Chondrocyte (in vitro differentiated cells): Measurements from ENCODE around the gene PDZK1. TPM values are rescaled to one million over a fixed set of nuclear protein-coding genes. Genes with fewer than 3 reads are reported as not detected.
A peak's percentile ranks its signal among the peaks of the same experiment; 100 is the strongest.

ENCODE experiments used
- DNase-seq: peaks from one replicate; pipeline ENCODE4 v3.0.0; 2021; ENCODE audit warnings: mixed read lengths, low spot score
- H3K27ac Mint-ChIP-seq: one replicate; pipeline ENCODE4 v1.8.0; 2021; ENCODE audit warnings: mild to moderate bottlenecking, moderate library complexity, mixed read lengths; ENCODE audit not compliant: unreplicated experiment
- H3K27me3 Mint-ChIP-seq: 2 replicates; pipeline ENCODE4 v1.8.0; 2021; ENCODE audit warnings: low read depth, mixed read lengths
- H3K36me3 Mint-ChIP-seq: 2 replicates; pipeline ENCODE4 v1.8.0; 2021; ENCODE audit warnings: low read depth, mixed read lengths
- H3K4me1 Mint-ChIP-seq: 2 replicates; pipeline ENCODE4 v1.8.0; 2021; ENCODE audit warnings: low read depth, mild to moderate bottlenecking, mixed read lengths
- H3K4me3 Mint-ChIP-seq: one replicate; pipeline ENCODE4 v1.8.0; 2021; ENCODE audit warnings: mild to moderate bottlenecking, moderate library complexity, mixed read lengths; ENCODE audit not compliant: unreplicated experiment
- H3K9me3 Mint-ChIP-seq: 2 replicates; pipeline ENCODE4 v1.8.0; 2021; ENCODE audit warnings: low read depth, mixed read lengths
- CTCF ChIP-seq: fragments of 200-600 bp; sonication (generic); IDR thresholded peaks from 2 replicates; pipeline ENCODE4 v1.5.0; 2021; ENCODE audit warnings: antibody characterized with exemption, mild to moderate bottlenecking, moderate library complexity
- total RNA-seq: library from RNA; stranded (reverse); gene quantifications from 3 replicates; pipeline ENCODE4 v1.2.1, GENCODE V29; 2021

Gene PDZK1
- total RNA-seq, 1 donor from 2014 or later = 0.50 TPM

- Mint-ChIP-seq H3K36me3 (peaks cover 2% of the 10 kb centered on the region), H3K4me3 (no peak overlapping the region), H3K27ac (no peak overlapping the region), H3K27me3 (no peaks in the 10 kb centered on the region), H3K9me3 (peaks cover 3% of the 10 kb centered on the region), H3K4me1 (peaks cover 19% of the 10 kb centered on the region)
- TF ChIP-seq CTCF = no peak
- DNase-seq = no peak
Measured at GRCh38 chr1:145708063-145708462, 895 bp upstream of the PDZK1 start.

GRCh38 chr1:145706086-145706664 is 993 bp downstream of the PDZK1 start:
- Mint-ChIP-seq H3K4me3 (no peak overlapping the region), H3K27ac (peak overlapping the region; percentile 43), H3K36me3 (peaks cover 2% of the 10 kb centered on the region), H3K4me1 (peaks cover 16% of the 10 kb centered on the region), H3K9me3 (peaks cover 3% of the 10 kb centered on the region), H3K27me3 (no peaks in the 10 kb centered on the region)
- DNase-seq = no peak
- no peak for TF ChIP-seq CTCF

- peaks cover 2% of the 10 kb centered on the region for H3K36me3 Mint-ChIP-seq
- H3K27me3 Mint-ChIP-seq = no peaks in the 10 kb centered on the region
- peaks cover 3% of the 10 kb centered on the region for H3K9me3 Mint-ChIP-seq
- H3K4me1 Mint-ChIP-seq = peaks cover 14% of the 10 kb centered on the region
- H3K4me3 Mint-ChIP-seq = no peak overlapping the region
- TF ChIP-seq CTCF = no peak
- no peak for DNase-seq
- no peak overlapping the region for H3K27ac Mint-ChIP-seq
Measured at GRCh38 chr1:145705622-145706021, 1.5 kb downstream of the PDZK1 start.

GRCh38 chr1:145702826-145703225 is 4.3 kb downstream of the PDZK1 start:
- no peak overlapping the region for H3K27ac Mint-ChIP-seq
- no peaks in the 10 kb centered on the region for H3K36me3 Mint-ChIP-seq
- no peaks in the 10 kb centered on the region for H3K27me3 Mint-ChIP-seq
- TF ChIP-seq CTCF = no peak
- no peak overlapping the region for H3K4me3 Mint-ChIP-seq
- no peaks in the 10 kb centered on the region for H3K9me3 Mint-ChIP-seq
- DNase-seq = no peak
- H3K4me1 Mint-ChIP-seq = peaks cover 14% of the 10 kb centered on the region

GRCh38 chr1:145702052-145702451 is 5.1 kb downstream of the PDZK1 start:
- TF ChIP-seq CTCF = no peak
- Mint-ChIP-seq H3K4me3 (no peak overlapping the region), H3K27ac (no peak overlapping the region), H3K27me3 (no peaks in the 10 kb centered on the region), H3K36me3 (peaks cover 1% of the 10 kb centered on the region), H3K4me1 (peaks cover 14% of the 10 kb centered on the region), H3K9me3 (no peaks in the 10 kb centered on the region)
- DNase-seq = no peak
